ENCODE measurements around the gene DEPDC5. TPM values are rescaled to one million over a fixed set of nuclear protein-coding genes. Genes with fewer than 3 reads are reported as not detected.

The DEPDC5 gene
- total RNA-seq, 1 donor = 15.2 TPM

GRCh38 chr22:31853736-31854495 is 100.1 kb downstream of the DEPDC5 start:
- no peak for DNase-seq (ENCODE audit: insufficient read length, low spot score, missing footprints)
- Histone ChIP-seq H3K4me3 (ENCODE audit: insufficient read depth, low read length) (no peak overlapping the region), H2AFZ (ENCODE audit: low read length) (no peak overlapping the region), H3K4me1 (ENCODE audit: insufficient read depth, low read length) (peaks cover 3% of the 10 kb centered on the region), H3K9me3 (ENCODE audit: low read depth, low read length) (no peaks in the 10 kb centered on the region), H3K36me3 (ENCODE audit: insufficient read depth, low read length) (peaks cover 12% of the 10 kb centered on the region), H3K79me2 (ENCODE audit: insufficient read depth, low read length) (no peaks in the 10 kb centered on the region), H3K4me2 (ENCODE audit: insufficient read depth, low read length) (no peak overlapping the region), H4K20me1 (ENCODE audit: insufficient read depth, low read length) (no peaks in the 10 kb centered on the region), H3K27me3 (ENCODE audit: insufficient read depth, low read length) (no peaks in the 10 kb centered on the region), H3K27ac (ENCODE audit: low read depth, low read length) (no peak overlapping the region)
- TF ChIP-seq, protein P1, sequence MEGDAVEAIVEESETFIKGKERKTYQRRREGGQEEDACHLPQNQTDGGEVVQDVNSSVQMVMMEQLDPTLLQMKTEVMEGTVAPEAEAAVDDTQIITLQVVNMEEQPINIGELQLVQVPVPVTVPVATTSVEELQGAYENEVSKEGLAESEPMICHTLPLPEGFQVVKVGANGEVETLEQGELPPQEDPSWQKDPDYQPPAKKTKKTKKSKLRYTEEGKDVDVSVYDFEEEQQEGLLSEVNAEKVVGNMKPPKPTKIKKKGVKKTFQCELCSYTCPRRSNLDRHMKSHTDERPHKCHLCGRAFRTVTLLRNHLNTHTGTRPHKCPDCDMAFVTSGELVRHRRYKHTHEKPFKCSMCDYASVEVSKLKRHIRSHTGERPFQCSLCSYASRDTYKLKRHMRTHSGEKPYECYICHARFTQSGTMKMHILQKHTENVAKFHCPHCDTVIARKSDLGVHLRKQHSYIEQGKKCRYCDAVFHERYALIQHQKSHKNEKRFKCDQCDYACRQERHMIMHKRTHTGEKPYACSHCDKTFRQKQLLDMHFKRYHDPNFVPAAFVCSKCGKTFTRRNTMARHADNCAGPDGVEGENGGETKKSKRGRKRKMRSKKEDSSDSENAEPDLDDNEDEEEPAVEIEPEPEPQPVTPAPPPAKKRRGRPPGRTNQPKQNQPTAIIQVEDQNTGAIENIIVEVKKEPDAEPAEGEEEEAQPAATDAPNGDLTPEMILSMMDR (IDR thresholded peaks at IDR 0.05; ENCODE audit: extremely low read depth, low read depth, low read length) = no peak

- H2AFZ ChIP-seq (ENCODE audit: low read length) = no peak overlapping the region
- H3K79me2 ChIP-seq (ENCODE audit: insufficient read depth, low read length) = no peaks in the 10 kb centered on the region
- H3K9me3 ChIP-seq (ENCODE audit: low read depth, low read length) = no peaks in the 10 kb centered on the region
- no peak overlapping the region for H3K4me2 ChIP-seq (ENCODE audit: insufficient read depth, low read length)
- DNase-seq (ENCODE audit: insufficient read length, low spot score, missing footprints) = no peak
- TF ChIP-seq, protein P1 (IDR thresholded peaks at IDR 0.05; ENCODE audit: extremely low read depth, low read depth, low read length) = no peak
- no peaks in the 10 kb centered on the region for H3K27me3 ChIP-seq (ENCODE audit: insufficient read depth, low read length)
- H3K4me3 ChIP-seq (ENCODE audit: insufficient read depth, low read length) = no peak overlapping the region
- H3K4me1 ChIP-seq (ENCODE audit: insufficient read depth, low read length) = peaks cover 7% of the 10 kb centered on the region
- H4K20me1 ChIP-seq (ENCODE audit: insufficient read depth, low read length) = no peaks in the 10 kb centered on the region
- peaks cover 12% of the 10 kb centered on the region for H3K36me3 ChIP-seq (ENCODE audit: insufficient read depth, low read length)
- no peak overlapping the region for H3K27ac ChIP-seq (ENCODE audit: low read depth, low read length)
These were observed 103.4 kb downstream of the DEPDC5 start for GRCh38 chr22:31857247-31857646.

DNA sequence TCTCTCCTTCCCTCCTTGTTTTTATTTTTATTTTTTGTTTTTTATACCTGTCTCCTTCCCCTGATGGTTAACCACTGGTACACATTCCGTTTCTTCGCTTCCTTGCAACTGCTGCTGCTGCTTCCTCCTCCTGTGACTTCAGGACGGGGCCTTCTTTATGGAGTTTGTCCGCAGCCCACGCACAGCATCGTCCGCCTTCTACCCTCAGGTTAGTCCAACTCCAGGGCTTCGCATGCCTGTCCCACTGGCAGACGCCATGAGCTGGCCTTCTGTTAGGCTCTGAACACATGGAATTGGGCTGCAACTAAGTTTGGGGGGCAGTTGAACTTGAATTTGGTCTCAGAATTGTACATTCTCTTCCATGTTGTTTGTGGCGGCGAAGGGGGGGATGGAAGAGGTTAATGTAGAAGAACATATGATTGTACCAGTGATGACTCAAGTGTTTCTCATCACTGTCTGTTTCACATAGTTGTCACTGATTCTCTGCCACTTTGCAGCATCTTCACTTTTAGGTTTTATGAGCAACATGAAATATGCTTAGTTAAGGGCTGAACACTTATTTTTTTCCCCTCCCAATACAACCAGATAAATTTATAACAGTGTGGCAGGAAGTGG is 107.5 kb downstream of the DEPDC5 start:
- Histone ChIP-seq H3K27ac (ENCODE audit: low read depth, low read length) (no peak overlapping the region), H3K4me3 (ENCODE audit: insufficient read depth, low read length) (no peak overlapping the region), H3K27me3 (ENCODE audit: insufficient read depth, low read length) (no peaks in the 10 kb centered on the region), H3K79me2 (ENCODE audit: insufficient read depth, low read length) (no peaks in the 10 kb centered on the region), H3K4me2 (ENCODE audit: insufficient read depth, low read length) (no peak overlapping the region), H2AFZ (ENCODE audit: low read length) (no peak overlapping the region), H3K9me3 (ENCODE audit: low read depth, low read length) (no peaks in the 10 kb centered on the region), H3K36me3 (ENCODE audit: insufficient read depth, low read length) (peaks cover 7% of the 10 kb centered on the region), H3K4me1 (ENCODE audit: insufficient read depth, low read length) (peaks cover 4% of the 10 kb centered on the region), H4K20me1 (ENCODE audit: insufficient read depth, low read length) (no peaks in the 10 kb centered on the region)
- no peak for DNase-seq (ENCODE audit: insufficient read length, low spot score, missing footprints)
- TF ChIP-seq, protein P1 (IDR thresholded peaks at IDR 0.05; ENCODE audit: extremely low read depth, low read depth, low read length) = no peak

GRCh38 chr22:31866918-31867317 is 113.1 kb downstream of the DEPDC5 start:
- Histone ChIP-seq H3K4me2 (ENCODE audit: insufficient read depth, low read length) (no peak overlapping the region), H3K9me3 (ENCODE audit: low read depth, low read length) (no peaks in the 10 kb centered on the region), H3K36me3 (ENCODE audit: insufficient read depth, low read length) (peaks cover 4% of the 10 kb centered on the region), H3K27ac (ENCODE audit: low read depth, low read length) (no peak overlapping the region), H4K20me1 (ENCODE audit: insufficient read depth, low read length) (peaks cover 5% of the 10 kb centered on the region), H2AFZ (ENCODE audit: low read length) (no peak overlapping the region), H3K4me1 (ENCODE audit: insufficient read depth, low read length) (peaks cover 7% of the 10 kb centered on the region), H3K27me3 (ENCODE audit: insufficient read depth, low read length) (no peaks in the 10 kb centered on the region), H3K79me2 (ENCODE audit: insufficient read depth, low read length) (no peaks in the 10 kb centered on the region), H3K4me3 (ENCODE audit: insufficient read depth, low read length) (no peak overlapping the region)
- DNase-seq (ENCODE audit: insufficient read length, low spot score, missing footprints) = no peak
- TF ChIP-seq, protein P1 (IDR thresholded peaks at IDR 0.05; ENCODE audit: extremely low read depth, low read depth, low read length) = no peak

Measured in osteoblast (primary cell).